SIG-M5 treated with dmso at 0.1 percent for 504 hours (cell line): ENCODE data around the gene ADGRE2.
"Not testable (repeated sequence)": the region's sequence is repeated elsewhere in the genome, so short reads cannot be mapped to it uniquely, and the experiment has no call there.

Experiments used
- DNase-seq: peaks from one replicate; lab custom pipeline; 2025; ENCODE audit not compliant: unreplicated experiment; lab: John Stamatoyannopoulos, UW

ADGRE2 gene

DNA sequence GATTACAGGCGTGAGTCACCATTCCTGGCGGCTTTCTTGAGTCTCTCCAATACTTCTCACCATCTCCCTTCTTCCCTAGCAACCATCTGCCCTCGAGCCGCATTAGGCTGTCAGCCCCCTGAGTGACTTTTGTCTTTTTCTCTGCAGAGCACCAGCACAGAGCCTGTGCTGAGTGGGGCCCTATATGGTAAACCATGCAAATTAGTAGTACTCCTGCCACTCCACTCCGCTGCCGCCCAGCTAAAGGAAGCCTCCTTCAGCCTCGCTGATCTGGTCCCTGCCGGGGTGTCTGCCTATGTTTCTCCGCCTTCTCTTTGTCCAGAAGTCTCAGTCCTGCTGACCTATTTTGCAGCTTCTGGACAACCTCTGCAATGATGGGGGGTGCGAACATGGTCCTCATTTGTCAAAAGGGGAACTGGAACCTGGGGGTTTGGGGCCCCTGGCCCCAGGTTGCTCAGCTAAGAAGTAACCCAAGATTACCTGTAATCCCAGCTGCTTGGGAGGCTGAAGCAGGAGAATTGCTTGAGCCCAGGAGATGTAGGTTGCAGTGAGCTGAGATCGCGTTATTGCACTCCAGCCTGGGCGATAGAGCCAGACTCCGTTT lies 2.4 kb upstream of the ADGRE2 start:
- not testable (repeated sequence) for DNase-seq

DNA sequence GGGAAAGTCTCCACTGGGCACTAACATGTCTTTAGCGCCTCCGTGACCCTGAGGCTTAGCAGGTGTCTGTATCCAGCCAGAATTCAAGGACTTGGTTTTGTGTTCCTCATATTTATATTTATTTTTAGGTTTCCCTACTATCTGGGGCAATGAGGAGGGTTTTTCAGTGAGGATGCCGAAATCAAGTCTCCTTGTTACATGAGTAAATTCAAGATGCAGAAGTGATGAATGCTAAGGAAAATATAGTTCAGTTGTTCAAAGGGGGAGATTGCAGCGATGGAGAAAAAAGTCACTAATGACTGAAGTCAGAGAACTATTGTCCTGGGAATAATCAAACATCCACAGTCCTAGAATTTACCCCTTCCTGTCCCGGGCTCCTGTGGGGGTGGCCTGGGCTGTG lies 791 bp upstream of the ADGRE2 start:
- no peak for DNase-seq

DNA sequence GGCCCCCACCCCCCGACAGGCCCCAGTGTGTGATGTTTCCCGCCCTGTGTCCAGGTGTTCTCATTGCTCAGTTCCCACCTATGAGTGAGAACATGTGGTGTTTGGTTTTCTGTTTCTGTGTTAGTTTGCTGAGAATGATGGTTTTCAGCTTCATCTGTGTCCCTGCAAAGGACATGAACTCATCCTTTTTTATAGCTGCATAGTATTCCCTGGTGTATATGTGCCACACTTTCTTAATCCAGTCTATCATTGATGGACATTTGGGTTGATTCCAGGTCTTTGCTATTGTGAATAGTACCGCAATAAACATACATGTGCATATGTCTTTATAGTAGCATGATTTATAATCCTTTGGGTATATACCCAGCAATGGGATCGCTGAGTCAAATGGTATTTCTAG lies 715 bp downstream of the ADGRE2 start:
- not testable (repeated sequence) for DNase-seq

DNA sequence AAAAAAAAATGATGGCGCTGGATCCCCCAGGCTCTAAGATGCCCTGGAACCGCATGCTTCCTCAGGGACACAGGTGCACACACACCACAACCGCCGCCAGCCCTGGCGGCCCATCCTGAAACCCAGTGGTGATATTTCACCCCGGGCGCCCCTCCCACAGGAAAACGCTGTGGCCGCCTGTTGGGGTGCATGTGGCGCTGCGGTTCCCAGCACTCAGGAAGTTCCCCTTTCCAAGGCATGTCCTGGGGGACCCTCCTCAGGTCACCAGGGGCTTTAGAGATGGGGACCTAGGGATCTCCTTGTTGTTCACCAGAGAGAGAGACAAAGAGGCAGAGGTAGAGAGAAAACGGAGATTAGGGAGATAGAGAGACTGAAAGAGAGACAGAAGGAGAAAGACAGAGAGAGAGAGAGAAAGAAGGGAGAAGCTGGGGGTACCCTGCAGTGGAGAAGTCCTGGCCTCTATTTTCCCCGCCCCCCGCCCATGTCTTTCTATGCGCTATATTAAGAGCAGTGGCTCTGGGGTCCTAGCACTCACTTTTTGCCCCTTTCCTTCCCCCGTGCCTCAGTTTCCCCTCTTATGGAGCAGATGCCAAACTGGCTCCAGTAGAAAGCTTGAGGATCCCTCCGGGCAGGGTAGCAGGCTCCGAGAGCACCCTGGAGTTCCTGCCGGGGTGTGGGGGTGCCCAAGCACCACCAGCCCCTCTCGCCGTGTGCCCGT lies 2.3 kb downstream of the ADGRE2 start:
- DNase-seq, result peak; percentile 32

DNA sequence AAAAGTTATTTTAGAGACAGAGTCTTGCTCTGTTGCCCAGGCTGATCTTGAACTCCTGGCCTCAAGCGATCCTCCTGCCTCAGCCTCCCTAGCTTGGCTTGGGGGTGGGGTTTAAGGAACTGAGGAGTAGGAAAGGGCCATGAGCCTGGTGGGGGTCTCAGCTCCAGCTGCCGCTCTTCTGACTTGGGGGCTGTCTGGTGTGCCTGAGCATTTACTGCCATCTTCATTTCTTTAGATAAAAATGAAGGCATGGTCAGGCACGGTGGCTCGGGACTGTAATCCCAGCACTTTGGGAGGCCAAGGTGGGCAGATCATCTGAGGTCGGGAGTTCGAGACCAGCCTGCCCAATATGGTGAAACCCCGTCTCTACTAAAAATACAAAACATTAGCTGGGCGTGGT lies 3.0 kb downstream of the ADGRE2 start:
- not testable (repeated sequence) for DNase-seq

DNA sequence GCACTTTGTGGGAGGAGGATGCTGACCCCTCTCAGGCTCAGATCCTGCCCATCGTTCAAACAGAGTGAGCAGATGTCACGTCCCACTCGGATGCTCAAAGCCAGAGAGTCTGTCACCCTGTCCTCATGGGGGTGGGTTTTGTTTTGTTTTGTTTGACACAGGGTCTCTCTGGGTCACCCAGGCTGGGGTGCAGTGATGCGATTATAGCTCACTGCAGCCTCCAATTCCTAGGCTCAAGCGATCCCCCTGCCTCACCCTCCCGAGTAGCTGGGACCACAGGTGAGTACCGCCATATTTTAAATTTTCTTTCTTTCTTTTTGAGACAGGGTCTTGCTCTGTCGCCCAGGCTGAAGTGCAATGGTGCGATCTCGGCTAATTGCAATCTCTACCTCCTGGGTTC lies 4.0 kb downstream of the ADGRE2 start:
- no peak for DNase-seq

DNA sequence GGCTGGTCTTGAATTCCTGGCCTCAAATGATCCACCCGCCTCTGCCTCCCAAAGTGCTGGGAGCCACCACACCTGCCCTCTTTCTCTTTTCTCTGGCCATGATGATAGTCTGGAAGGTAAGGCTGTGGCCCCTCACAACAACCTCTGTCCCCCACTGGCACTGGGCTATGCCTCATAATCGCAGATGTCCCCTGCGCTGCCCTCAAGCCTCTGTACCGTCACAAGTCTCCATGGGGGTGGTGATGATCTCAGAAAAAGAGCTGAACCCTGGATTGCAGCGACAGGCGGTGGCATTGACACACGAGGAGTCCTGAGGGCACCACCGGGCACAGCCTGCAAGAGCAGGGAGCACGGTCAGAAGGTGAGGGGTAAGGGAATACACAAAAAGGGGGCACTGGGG lies 4.6 kb downstream of the ADGRE2 start:
- not testable (repeated sequence) for DNase-seq

DNA sequence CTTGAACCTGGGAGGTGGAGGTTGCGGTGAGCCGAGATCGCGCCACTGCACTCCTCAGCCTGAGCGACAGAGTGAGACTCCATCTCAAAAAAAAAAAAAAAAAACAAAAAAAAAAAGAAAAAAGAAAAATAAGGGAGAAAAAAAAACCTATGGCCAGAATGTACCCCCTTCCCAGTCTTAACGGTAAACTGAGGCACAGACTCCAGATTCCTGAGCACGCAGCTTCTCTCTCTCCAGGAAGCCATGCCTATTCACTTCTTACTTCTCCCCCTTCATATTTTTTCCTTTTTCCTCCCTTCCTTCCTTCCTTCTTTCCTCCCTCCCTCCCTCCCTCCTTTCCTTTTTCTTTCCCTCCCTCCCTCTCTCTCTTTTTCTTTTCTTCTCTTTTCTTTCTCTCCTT lies 5.4 kb downstream of the ADGRE2 start:
- DNase-seq, result no peak

DNA sequence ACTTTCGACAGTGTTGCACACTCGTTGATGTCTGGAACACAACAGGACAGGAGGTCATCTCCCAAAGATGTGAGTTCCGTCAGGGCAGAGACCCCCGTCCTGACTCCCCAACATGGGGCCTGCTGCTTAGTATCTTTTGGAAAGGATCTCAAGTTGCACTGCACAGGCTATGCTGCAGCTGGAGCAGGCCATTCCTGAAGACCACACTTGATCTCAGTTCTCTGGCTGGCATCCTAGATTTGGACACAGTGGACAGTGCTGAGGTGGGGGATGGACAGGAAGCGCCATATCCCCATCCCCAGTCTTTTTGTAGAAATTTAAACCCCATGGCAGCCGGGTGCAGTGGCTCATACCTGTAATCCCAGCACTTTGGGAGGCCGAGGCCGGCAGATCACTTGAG lies 5.9 kb downstream of the ADGRE2 start:
- DNase-seq, result no peak

DNA sequence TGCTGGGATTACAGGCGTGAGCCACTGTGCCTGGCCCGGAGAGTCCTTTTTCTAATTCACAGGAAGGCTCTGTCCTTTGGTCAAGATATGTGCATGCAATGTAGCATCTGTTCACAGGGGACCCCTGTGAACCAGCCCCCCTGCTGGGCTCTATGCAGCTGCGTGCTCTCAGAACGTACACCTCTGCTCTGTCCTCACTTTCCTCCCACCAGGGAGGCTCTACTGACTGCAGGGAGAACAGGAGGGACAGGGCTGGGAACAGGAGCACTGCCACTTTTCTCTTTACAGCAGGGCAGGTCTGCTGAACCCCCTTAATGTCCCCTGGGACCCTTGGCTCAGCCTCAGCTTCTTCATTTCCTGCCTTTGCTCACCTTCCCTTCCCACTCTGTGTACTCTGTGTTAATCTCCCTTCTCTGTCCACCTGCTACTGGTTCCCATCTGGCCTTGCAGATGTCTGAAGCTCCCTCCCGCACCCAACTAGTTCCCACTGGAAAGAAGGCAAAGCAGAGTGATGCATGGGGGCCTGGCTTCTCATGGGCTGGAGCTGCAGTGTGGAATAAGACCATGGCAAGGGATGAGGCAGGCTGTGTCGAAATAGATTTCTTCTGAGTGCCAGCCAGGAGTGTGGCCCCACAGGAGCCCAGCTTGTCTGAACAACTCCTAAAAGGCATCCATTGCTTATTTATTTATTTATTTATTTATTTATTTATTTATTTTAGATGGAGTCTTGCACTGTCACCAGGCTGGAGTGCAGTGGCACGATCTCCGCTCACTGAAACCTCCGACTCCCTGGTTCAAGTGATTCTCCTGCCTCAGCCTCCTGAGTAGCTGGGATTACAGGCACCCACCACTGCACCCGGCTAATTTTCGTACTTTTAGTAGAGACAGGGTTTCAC lies 7.2 kb downstream of the ADGRE2 start:
- DNase-seq, result no peak

DNA sequence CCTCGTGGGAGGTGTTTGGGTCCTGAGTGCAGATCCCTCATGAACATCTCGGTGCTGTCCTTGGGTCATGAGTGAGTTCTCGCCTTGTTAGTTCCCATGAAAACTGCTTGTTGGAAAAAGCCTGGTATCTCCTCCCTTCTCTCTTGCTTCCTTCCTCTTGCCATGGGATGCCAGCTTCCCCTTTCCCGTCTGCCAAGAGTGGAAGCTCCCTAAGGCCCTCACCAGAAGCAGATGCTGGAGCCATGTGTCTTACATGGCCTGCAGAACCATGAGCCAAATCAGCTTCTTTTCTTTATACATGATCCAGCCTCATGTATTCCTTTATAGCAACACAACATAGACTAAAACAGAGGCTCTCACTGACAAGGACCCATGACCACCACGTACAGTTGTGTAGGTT lies 8.2 kb downstream of the ADGRE2 start:
- no peak for DNase-seq

DNA sequence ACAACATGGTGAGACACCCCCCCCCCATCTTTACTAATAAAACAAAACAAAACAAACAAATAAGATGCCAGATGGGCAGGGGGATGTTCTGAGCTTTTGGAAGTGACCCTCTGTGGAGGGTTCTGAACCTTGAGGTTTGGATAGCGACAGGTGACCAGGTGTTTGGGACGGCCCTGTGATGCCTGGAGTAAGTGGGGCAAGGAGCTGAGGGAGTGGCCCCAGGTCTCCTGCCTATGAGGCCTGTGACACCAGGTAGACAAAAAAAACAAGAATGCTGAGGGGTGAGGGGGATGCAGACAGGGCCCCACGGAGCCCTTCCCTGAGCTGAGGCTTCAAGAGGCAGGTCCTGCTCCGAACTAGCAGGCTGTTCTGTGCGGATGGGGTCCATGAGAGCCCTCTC lies 9.2 kb downstream of the ADGRE2 start:
- DNase-seq, result no peak

DNA sequence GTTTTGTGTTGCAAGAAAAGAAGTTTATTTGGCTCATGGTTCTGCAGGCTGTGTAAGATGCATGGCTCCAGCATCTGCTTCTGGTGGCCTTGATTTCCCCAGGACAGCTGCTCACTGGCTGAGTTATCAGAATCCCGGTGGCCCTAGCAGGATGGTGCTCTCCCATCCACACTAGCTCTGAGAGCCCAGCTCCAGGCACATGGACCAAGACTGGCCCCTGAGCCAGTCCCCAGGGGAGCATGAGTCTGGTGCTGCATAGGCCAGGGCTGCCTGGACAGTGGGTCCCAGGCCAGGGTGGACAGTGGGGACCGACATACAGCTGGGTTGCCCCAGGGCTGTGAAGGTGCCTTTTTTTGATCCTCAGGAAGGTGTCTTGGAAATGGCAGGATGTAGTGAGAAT lies 10.4 kb downstream of the ADGRE2 start:
- DNase-seq, result no peak

DNA sequence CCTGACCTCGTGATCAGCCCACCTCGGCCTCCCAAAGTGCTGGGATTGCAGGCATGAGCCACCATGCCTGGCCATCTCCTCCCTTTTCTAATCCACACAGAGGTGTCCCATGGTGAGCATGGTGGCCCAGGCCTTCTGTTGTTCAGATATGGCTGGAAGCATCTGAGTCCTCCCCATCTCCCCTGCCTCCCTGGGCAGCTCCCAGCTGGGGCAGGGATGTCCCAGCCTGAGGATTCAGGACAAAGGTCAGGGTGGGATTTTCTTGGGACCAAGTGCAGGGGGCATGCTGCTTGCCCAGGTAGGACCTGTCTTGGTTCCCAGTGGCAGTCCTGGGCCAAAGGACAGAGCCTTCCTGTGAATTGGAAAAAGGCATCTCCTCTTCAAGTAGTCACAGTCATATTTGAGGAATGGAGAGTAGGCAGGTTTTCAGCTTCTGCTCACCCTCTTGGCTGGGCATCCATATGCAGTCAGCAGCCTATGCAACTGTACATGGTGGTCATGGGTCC lies 10.8 kb downstream of the ADGRE2 start:
- DNase-seq, result no peak

DNA sequence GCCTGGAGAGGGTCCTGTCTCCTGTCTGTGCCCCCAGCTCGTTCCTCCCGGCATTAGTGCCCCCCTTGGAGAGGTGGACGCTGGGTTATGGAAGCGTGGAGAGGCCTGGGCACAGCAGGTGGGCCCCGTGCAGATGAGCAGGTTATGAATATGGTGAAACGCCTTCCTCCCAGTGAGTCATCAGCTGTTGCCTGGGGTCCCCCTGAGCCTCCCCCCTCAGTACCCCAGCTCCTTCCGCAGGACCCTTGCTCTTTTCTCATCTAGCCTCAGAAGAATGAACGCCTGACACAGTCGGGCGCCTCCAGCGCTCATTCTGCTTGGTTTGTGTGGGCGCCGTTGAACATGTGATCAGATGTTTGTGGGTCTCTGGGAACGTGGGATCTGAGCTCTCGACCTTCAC lies 12.5 kb downstream of the ADGRE2 start:
- not testable (repeated sequence) for DNase-seq

DNA sequence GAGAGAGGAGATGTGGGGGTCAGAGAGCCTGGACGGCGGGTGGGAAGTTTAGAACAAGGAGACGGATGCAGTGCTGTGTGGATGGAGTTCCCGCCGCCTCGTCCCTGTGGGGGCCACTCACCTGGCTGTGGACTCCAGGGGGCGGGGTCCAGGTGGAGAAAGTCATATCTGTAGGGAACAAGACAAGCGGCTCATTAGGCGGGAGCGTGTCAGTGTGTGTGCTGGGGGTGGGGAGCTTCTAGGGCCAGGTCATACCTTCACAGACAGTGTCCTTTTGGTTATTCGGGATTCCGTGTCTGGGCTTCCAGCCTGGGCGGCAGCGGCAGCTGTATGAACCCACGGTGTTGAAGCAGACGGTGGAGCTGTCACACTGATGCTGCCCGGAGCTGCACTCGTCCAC lies 13.0 kb downstream of the ADGRE2 start:
- DNase-seq, result not testable (repeated sequence)

DNA sequence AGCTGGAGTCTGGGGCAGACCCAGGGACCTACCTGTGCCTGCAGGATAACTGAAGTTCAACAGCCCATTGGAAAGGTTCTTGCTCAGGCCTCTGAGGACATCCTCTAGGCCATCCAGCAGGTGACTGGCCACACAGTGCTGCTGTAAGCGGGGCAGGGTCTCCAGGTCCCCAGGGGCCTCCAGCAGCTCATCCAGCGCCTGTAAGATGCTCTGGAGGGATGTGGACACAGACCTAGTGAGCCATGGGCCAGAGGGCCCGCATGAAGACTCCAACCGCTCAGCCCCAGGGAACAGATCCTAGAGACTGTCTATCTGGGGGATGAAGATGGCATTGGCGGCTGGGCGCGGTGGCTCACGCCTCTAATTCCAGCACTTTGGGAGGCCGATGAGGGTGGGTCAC lies 14.0 kb downstream of the ADGRE2 start:
- no peak for DNase-seq

DNA sequence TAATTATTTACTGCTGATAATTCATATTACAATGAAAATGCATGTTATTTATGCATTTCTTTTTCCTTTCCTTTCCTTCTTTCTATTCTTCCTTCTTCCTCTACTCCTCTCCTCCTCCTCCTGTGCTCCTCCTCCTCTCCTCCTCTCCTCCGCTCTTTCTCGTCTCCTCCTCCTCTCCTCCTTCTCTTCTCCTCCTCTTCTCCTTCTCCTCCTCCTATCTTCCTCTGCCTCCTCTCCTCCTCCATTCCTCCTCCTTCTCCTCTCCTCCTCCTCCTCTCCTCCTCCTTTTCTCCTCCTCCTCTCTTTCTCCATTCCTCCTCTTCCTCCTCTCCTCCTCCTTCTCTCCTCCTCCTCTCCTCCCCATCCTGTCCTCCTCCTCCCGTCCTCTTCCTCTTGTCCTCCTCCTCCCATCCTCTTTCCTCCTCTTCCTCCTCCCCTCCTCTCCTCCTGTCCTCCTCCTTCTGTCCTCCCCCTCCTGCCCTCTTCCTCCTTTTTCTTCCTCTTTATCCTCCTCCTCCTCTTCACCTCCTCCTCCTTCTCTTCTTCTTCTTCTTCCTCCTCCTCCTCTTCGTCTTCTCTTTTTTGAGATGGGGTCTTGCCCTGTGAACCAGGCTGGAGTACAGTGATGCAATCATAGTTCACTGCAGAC lies 14.7 kb downstream of the ADGRE2 start:
- DNase-seq, result no peak

DNA sequence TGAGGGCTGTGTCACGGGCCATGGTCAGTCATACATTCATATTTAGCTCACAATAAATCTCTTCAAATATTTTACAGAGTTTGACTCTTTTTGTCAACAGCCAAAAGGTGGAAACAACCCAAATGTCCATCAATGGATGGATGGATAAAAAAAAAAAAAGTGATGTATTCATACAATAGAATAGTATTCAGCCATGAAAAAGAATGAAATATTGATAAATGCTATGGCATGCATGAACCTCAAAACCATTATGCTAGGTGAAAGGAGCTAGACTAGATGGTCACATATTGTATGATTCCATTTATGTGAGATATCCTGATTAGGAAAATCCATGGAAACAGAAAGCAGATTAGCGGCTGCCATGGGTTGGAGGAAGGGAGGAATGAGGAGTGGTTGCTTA lies 16.2 kb downstream of the ADGRE2 start:
- DNase-seq, result no peak

DNA sequence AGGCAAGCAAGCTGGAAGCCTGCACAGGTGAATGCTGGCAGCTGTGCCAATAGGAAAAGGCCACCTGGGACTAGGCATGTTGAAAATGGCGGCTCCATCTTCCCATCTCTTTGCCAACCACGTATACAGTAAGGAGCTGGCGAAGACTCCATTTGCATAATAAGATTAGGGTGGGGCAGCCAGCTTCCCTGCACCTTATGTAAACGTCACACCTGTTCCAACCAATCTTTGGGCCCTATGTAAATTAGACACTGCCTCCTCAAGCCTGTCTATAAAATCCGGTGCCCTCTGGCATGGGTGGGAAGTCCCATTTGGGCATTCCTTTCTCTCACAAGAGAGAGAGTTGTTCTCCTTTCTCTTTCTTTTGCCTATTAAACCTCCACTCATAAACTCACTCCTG lies 16.8 kb downstream of the ADGRE2 start:
- DNase-seq, result no peak

DNA sequence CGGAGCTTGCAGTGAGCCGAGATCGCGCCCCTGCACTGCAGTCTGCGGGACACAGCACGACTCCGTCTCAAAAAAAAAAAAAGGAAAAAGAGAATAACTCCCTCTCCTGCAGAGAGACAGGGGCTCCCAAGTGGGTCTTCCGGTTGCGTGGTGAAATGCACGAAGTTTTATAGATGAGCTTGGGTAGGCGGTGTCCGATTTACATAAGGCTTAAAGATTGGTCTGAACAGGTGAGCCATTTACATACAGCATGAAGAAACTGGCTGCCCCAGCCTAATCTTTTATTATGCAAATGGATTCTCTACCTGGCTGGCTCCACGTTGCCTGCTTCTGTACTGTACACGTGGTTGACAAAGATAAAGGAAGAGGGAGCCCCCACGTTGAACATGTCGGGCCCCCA lies 19.5 kb downstream of the ADGRE2 start:
- no peak for DNase-seq
